Upper lobe of right lung (tissue), 1 donor: ENCODE results near the gene PDE4B. TPM values are rescaled to one million over a fixed set of nuclear protein-coding genes. Genes with fewer than 3 reads are reported as not detected.

Experiments
- ATAC-seq: fragments of 200-7000 bp; cut with Tn5 transposase; one replicate; pipeline ENCODE4 v1.9.1; 2020; ENCODE audit warnings: mild to moderate bottlenecking, moderate library complexity
- DNase-seq: peaks from one replicate; pipeline ENCODE4 v3.0.0-alpha.2; 2020
- H3K27ac ChIP-seq: fragments of 200-600 bp; one replicate; pipeline ENCODE4 v1.8.0; 2022
- H3K27me3 ChIP-seq: fragments of 200-600 bp; one replicate; pipeline ENCODE4 v1.8.0; 2022; ENCODE audit warnings: mild to moderate bottlenecking
- H3K36me3 ChIP-seq: fragments of 200-600 bp; one replicate; pipeline ENCODE4 v1.8.0; 2022
- H3K4me1 ChIP-seq: fragments of 200-600 bp; one replicate; pipeline ENCODE4 v1.8.0; 2022
- H3K4me3 ChIP-seq: fragments of 200-600 bp; one replicate; pipeline ENCODE4 v1.8.0; 2022; ENCODE audit warnings: mild to moderate bottlenecking
- H3K9me3 ChIP-seq: fragments of 200-600 bp; one replicate; pipeline ENCODE4 v1.8.0; 2022
- CTCF ChIP-seq: fragments of 200-600 bp; IDR thresholded peaks from one replicate; pipeline ENCODE4 v1.8.0; 2022; ENCODE audit warnings: antibody characterized with exemption
- intact Hi-C: fragments of 100-400 bp; cut with DNase I; formaldehyde crosslinking; loops from one replicate; pipeline ENCODE4 v1.11.0; 2022
- total RNA-seq: library from RNA; stranded (reverse); fragmentation: NEBNext Ultra II Directional; extraction: Animal tissue kit (Norgen Biotek cat#: 25700); gene quantifications from one replicate; pipeline ENCODE4 v1.2.1, GENCODE V29; 2021
- donor health status: DM: no; HTN: yes; CAD: no; lungs with severe emphysema.

The PDE4B gene
- total RNA-seq, 1 donor from 2014 or later, result 14.3 TPM

- H3K4me1 ChIP-seq, result no peaks in the 10 kb centered on the region
- H3K9me3 ChIP-seq, result no peaks in the 10 kb centered on the region
- ATAC-seq (no peak), DNase-seq (no peak)
- intact Hi-C loops, result no loop called here
- H3K27ac ChIP-seq, result no peak overlapping the region
- TF ChIP-seq CTCF, result no peak
- H3K4me3 ChIP-seq, result no peak overlapping the region
- no peaks in the 10 kb centered on the region for H3K27me3 ChIP-seq
- no peaks in the 10 kb centered on the region for H3K36me3 ChIP-seq
Observed at GRCh38 chr1:65825741-65826140, 33.0 kb downstream of the PDE4B start.

DNA sequence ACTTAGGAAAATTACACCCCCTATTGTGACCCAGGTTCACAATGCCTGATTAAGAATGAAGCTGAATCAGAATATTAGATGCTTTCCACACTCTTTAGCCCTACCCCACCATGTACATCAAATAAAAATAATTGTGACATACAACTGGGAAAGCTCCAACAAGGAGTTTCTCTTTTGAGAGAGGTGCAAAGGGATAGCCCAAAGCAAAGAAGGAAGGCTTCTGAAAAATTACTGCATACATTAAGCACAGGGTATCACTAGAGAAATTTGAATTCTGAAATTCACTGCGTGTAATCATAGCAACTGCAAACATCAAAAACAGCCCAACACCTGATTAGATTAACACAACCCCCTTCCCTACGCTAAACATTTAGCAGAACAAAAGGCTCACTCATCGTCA, 34.1 kb downstream of the PDE4B start:
- no peak for TF ChIP-seq CTCF
- Histone ChIP-seq H3K36me3 (no peaks in the 10 kb centered on the region), H3K9me3 (no peaks in the 10 kb centered on the region), H3K27ac (no peak overlapping the region), H3K4me1 (no peaks in the 10 kb centered on the region), H3K27me3 (no peaks in the 10 kb centered on the region), H3K4me3 (no peak overlapping the region)
- DNase-seq (no peak), ATAC-seq (no peak)
- intact Hi-C loops, result no loop called here

- no peak for TF ChIP-seq CTCF
- DNase-seq (no peak), ATAC-seq (no peak)
- Histone ChIP-seq H3K27me3 (no peaks in the 10 kb centered on the region), H3K4me1 (no peaks in the 10 kb centered on the region), H3K9me3 (no peaks in the 10 kb centered on the region), H3K27ac (no peak overlapping the region), H3K36me3 (no peaks in the 10 kb centered on the region), H3K4me3 (no peak overlapping the region)
- intact Hi-C loops, result no loop called here
Observed at GRCh38 chr1:65827346-65827745, 34.7 kb downstream of the PDE4B start.

- Histone ChIP-seq H3K4me1 (no peaks in the 10 kb centered on the region), H3K9me3 (no peaks in the 10 kb centered on the region), H3K4me3 (no peak overlapping the region), H3K27ac (no peak overlapping the region), H3K36me3 (no peaks in the 10 kb centered on the region), H3K27me3 (no peaks in the 10 kb centered on the region)
- no peak for TF ChIP-seq CTCF
- intact Hi-C loops, result no loop called here
- ATAC-seq (no peak), DNase-seq (no peak)
Observed at GRCh38 chr1:65830306-65830705, 37.6 kb downstream of the PDE4B start.

GRCh38 chr1:65832296-65832695, 39.6 kb downstream of the PDE4B start:
- Histone ChIP-seq H3K9me3 (no peaks in the 10 kb centered on the region), H3K4me3 (no peak overlapping the region), H3K36me3 (no peaks in the 10 kb centered on the region), H3K4me1 (no peaks in the 10 kb centered on the region), H3K27ac (no peak overlapping the region), H3K27me3 (no peaks in the 10 kb centered on the region)
- ATAC-seq (no peak), DNase-seq (no peak)
- TF ChIP-seq CTCF, result no peak
- intact Hi-C loops, result no loop called here

- Histone ChIP-seq H3K27ac (no peak overlapping the region), H3K36me3 (no peaks in the 10 kb centered on the region), H3K9me3 (no peaks in the 10 kb centered on the region), H3K4me1 (no peaks in the 10 kb centered on the region), H3K27me3 (no peaks in the 10 kb centered on the region), H3K4me3 (no peak overlapping the region)
- intact Hi-C loops, result no loop called here
- no peak for DNase-seq
- ATAC-seq, result no peak
- no peak for TF ChIP-seq CTCF
Observed at GRCh38 chr1:65836686-65837085, 44.0 kb downstream of the PDE4B start.
